Heart right ventricle (tissue), 16 donors: ENCODE data around the gene ORM2. TPM values are rescaled to one million over a fixed set of nuclear protein-coding genes. Genes with fewer than 3 reads are reported as not detected.
A peak's percentile ranks its signal among the peaks of the same experiment; 100 is the strongest.

Source experiments
- ATAC-seq, 8 donors: fragments of 200-7000 bp; cut with Tn5 transposase; one replicate each; pipeline ENCODE4 v1.9.1; 2020; ENCODE audit warnings: mild to moderate bottlenecking in 8 of 8, moderate library complexity in 8 of 8, moderate number of reproducible peaks in 1 of 8
- DNase-seq, 2 donors: peaks; one replicate each; pipeline ENCODE4 v3.0.0-alpha.2; 2020
- H3K27ac ChIP-seq, 10 donors: fragments of 200-600 bp; sonication (generic) in 2 of 10; one replicate each; pipeline versions ENCODE4 v1.5.0 to v1.8.0; 2020 to 2022; ENCODE audit warnings: mild to moderate bottlenecking in 3 of 10
- H3K27me3 ChIP-seq, 7 donors: fragments of 200-600 bp; one replicate each; pipeline ENCODE4 v1.8.0; 2021 to 2022; ENCODE audit warnings: mild to moderate bottlenecking in 2 of 7
- H3K36me3 ChIP-seq, 9 donors: fragments of 200-600 bp; sonication (generic) in 1 of 9; one replicate each; pipeline versions ENCODE4 v1.5.0 to v1.8.0; 2020 to 2022; ENCODE audit warnings: mild to moderate bottlenecking in 2 of 9
- H3K4me1 ChIP-seq, 9 donors: fragments of 200-600 bp; sonication (generic) in 1 of 9; one replicate each; pipeline versions ENCODE4 v1.5.0 to v1.8.0; 2020 to 2022; ENCODE audit warnings: mild to moderate bottlenecking in 4 of 9
- H3K4me3 ChIP-seq, 10 donors: fragments of 200-600 bp; sonication (generic) in 2 of 10; one replicate each; pipeline versions ENCODE4 v1.5.0 to v1.8.0; 2020 to 2022; ENCODE audit warnings: mild to moderate bottlenecking in 7 of 10, moderate library complexity in 2 of 10
- H3K9me3 ChIP-seq, 11 donors: fragments of 200-600 bp in 10 of 11; sonication (generic) in 2 of 11; one replicate each; pipeline versions ENCODE4 v1.5.0 to v1.8.0; 2013 to 2022; ENCODE audit warnings: mild to moderate bottlenecking in 2 of 11, control low read depth in 1 of 11, moderate library complexity in 1 of 11
- WGBS, 2 donors: extraction: QIAGEN DNeasy Blood & Tissue Kit; methylation state at CpG; one replicate each; pipeline ENCODE4 v1.1.7; 2013; ENCODE audit warnings: inconsistent platforms in 1 of 2; 5-methylcytosine and 5-hydroxymethylcytosine counted together
- intact Hi-C, 10 donors: fragments of 100-400 bp; cut with DNase I; formaldehyde crosslinking; loops; one replicate each; pipeline versions ENCODE4 v1.11.1 to v1.14.2; 2022
- polyA plus RNA-seq, 2 donors: library from polyadenylated mRNA; stranded (reverse); fragments of 200-250 nt; gene quantifications; one replicate each; pipeline ENCODE4 v1.2.3, GENCODE V29; 2013
- total RNA-seq, 10 donors: library from RNA; stranded (reverse); fragmentation: NEBNext Ultra II Directional in 3 of 10; extraction: Animal tissue kit (Norgen Biotek cat#: 25700) in 3 of 10; gene quantifications; one replicate each; pipeline versions ENCODE4 v1.2.1 to v1.2.4, GENCODE V29; 2021 to 2023
- TF ChIP-seq, protein P1 (sequence below), 9 donors: fragments of 200-600 bp; sonication (generic) in 2 of 9; IDR thresholded peaks; one replicate each; pipeline versions ENCODE4 v1.5.0 to v1.8.0; 2021 to 2022; ENCODE audit warnings: antibody characterized with exemption in 9 of 9, mild to moderate bottlenecking in 5 of 9, moderate library complexity in 1 of 9
- donor health status: Arrhythmogenic right ventricular cardiomyopathy.
- donor health status: ischemic (EF 13 %, LVEDD 7.1; RV severe dilation, severe dysfunction).
- donor health status: healthy with polysubstance abuse.
- donor health status: DM: no; HTN: yes; CAD: no.
- donor health status: DM: no; HTN: no; CAD: no.
- donor health status: ischemic (EF 25% LVEDD 6.9; RV normal size, moderate dysfunction).
- donor health status: ischemic (EF 25% LVEDD 5.7; RV mildly dilated, moderate dysfunction).
- donor health status: healthy.
- donor health status: DM: yes; HTN: yes; CAD: no.
- donor health status: Ischemic cardiomyopathy.
- donor health status: ischemic (EF 35%, LVEDD 5.7; RV mildly dilated, moderate dysfunction).
- donor health status: nonischemic (EF 11% LVEDD 7.7; RV severe dilation, severe dysfunction).
- donor health status: DM: yes; HTN: yes; CAD: no.
- donor health status: PGD.
- donor health status: ischemic (EF 29% LVEDD 5.4; RV normal size, mild dysfunction).
- donor health status: nonischemic (EF 23%, LVEDD 6.1; RV moderate dilation, normal function).

The ORM2 gene
- total and polyA plus RNA-seq, 12 donors, result 0.44 TPM; not detected in 11

DNA sequence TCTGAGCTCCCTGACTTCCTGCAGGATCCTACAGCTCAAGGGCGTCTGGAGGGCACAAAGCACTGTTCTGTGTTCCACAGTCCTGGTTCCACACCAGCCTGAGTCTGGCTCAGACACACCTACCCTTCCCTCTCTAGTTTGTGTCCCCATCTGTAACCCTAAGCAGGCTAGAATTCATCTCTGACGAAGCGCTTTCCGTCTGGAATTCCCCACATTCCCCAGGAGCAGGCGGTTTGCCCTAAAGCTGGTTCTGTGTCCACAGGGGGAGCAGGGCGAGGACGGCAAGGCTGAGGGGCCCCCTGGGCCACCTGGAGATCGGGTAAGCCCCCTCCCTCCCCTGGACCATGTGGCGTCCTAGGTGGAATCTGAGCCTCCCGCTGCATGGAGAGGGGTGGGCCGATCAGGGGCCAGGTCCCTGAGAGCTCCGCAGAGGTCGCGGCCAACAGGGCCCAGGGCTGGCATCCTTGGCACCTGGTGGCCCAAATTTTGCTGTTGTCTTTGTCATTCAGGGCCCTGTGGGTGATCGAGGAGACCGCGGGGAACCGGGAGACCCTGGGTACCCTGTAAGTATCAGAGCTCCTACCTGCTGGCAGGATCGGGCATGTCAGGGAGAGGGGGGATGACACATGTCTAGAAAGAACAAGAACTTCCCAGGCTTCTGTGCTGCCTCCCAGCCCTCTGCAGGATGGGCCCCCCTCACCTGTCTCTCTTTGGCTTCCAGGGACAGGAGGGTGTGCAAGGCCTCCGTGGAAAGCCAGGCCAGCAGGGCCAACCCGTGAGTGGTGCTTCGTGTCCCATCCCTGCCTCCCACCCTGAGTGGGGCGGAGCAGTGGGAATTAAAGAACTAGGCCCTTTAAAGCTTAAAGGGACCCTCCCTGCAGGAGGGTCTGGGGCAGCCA lies 41.2 kb upstream of the ORM2 start:
- TF ChIP-seq, protein P1, sequence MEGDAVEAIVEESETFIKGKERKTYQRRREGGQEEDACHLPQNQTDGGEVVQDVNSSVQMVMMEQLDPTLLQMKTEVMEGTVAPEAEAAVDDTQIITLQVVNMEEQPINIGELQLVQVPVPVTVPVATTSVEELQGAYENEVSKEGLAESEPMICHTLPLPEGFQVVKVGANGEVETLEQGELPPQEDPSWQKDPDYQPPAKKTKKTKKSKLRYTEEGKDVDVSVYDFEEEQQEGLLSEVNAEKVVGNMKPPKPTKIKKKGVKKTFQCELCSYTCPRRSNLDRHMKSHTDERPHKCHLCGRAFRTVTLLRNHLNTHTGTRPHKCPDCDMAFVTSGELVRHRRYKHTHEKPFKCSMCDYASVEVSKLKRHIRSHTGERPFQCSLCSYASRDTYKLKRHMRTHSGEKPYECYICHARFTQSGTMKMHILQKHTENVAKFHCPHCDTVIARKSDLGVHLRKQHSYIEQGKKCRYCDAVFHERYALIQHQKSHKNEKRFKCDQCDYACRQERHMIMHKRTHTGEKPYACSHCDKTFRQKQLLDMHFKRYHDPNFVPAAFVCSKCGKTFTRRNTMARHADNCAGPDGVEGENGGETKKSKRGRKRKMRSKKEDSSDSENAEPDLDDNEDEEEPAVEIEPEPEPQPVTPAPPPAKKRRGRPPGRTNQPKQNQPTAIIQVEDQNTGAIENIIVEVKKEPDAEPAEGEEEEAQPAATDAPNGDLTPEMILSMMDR (IDR thresholded peaks at IDR 0.05), result no peak
- Histone ChIP-seq H3K4me3 (no peak overlapping the region), H3K27ac (no peak overlapping the region), H3K36me3 (peaks cover 0 to 19% (median 0%) of the 10 kb centered on the region in 9 donors), H3K9me3 (no peaks in the 10 kb centered on the region), H3K4me1 (no peaks in the 10 kb centered on the region), H3K27me3 (no peaks in the 10 kb centered on the region)
- intact Hi-C loops, result loop anchor here in 3 of 10 donors (5.0 to 10.0 kb wide), 3 partner anchors 134 to 201 kb away; partner anchors contain the start of gene COL27A1 (in 1 of the 3)
- DNase-seq (no peak), ATAC-seq (no peak)
- 75 to 77% methylated on average over 23 of the region's 23 CpGs for whole genome bisulfite sequencing, 2 donors

DNA sequence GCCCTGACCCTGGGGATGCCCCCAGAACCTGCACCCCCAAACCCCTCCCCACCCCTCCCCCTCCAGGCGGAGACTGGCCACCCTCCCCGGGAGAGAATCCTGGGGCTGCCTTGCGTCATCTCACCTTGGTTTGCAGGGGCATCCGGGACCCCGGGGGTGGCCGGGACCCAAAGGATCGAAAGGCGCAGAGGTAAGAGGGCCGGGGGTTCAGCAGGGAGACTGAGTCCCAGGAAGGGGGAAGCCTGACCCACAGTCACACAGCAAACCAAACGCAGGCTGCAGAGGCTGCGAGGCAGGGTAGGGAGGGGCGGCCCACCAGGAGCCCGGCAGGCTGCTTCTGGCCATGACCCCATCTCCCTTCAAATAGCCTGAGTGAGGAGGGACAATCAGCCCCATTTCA lies 40.6 kb upstream of the ORM2 start:
- ATAC-seq (no peak), DNase-seq (no peak)
- Histone ChIP-seq H3K9me3 (peaks cover 0 to under 1% (median 0%) of the 10 kb centered on the region in 11 donors), H3K4me1 (no peaks in the 10 kb centered on the region), H3K27ac (no peak overlapping the region), H3K27me3 (no peaks in the 10 kb centered on the region), H3K4me3 (no peak overlapping the region), H3K36me3 (peaks cover 0 to 23% (median 0%) of the 10 kb centered on the region in 9 donors)
- TF ChIP-seq, protein P1 (IDR thresholded peaks at IDR 0.05), result no peak
- intact Hi-C loops, result loop anchor here in 3 of 10 donors (5.0 to 10.0 kb wide), 3 partner anchors 134 to 202 kb away; partner anchors contain the start of gene COL27A1 (in 1 of the 3)
- 89 to 92% methylated on average over 13 of the region's 13 CpGs for WGBS, 2 donors

DNA sequence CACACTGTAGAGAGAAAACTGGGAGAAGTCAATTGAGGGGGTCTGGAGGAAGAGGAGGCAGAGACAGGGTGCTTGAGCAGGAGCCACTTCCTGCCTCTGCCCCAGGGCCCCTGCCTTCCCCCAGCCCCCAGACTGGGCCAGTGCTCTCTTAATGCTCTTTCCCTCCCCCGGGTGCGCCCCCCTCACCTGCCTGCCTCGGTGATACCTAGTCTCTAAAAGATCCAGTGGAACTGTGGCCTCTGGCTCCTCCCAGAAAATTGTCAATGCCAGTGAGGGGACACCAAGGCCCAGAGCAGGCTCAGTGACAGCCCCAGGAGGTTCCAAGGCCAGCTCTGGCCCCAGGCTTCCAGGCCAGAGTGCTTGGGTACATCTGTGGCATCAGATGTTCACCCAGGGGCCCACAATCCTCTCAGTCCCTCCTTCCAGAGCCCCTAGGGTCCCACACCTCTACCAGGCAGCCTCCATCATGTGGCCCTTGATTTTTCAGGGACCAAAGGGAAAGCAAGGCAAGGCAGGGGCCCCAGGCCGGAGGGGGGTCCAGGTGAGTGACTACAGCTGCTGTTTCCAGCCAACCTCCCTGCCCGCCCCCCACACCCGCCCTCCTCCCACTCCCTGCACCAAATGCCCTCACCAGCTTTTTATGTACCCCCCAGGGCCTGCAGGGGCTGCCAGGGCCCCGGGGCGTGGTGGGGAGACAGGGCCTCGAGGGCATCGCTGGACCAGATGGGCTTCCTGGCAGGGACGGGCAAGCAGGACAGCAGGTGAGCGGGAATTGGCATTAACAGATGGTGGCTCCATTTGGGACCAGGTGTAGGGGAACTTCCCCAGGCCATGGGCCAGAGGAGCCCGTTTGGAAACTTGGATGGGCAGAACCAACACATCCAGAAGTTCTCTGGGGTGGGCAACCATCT lies 39.8 kb upstream of the ORM2 start:
- 87 to 93% methylated on average over 13 of the region's 13 CpGs for WGBS, 2 donors
- ATAC-seq, result peak in 2 of 8 donors; percentile 13 to 36

More for the DNA sequence above, 39.8 kb upstream of the ORM2 start:
- Histone ChIP-seq H3K9me3 (peaks cover 0 to 7% (median 0%) of the 10 kb centered on the region in 11 donors), H3K4me3 (no peak overlapping the region), H3K27me3 (no peaks in the 10 kb centered on the region), H3K36me3 (peaks cover 0 to 30% (median 7%) of the 10 kb centered on the region in 9 donors), H3K27ac (no peak overlapping the region), H3K4me1 (no peaks in the 10 kb centered on the region)
- TF ChIP-seq, protein P1 (IDR thresholded peaks at IDR 0.05), result no peak
- intact Hi-C loops, result loop anchor here (2.0 to 10.0 kb wide), 10 partner anchors 133 to 208 kb away; partner anchors contain the start of gene COL27A1 (in 6 of the 10)
- DNase-seq, result no peak
